GM23248 (cell line): ENCODE measurements around the gene SCGN.

ENCODE experiments used
- EZH2 ChIP-seq: fragments of 200-600 bp; sonication (generic); IDR thresholded peaks from 2 replicates; pipeline ENCODE4 v1.6.1; 2018; ENCODE audit warnings: antibody characterized with exemption, mild to moderate bottlenecking; ENCODE audit not compliant: insufficient read depth, poor library complexity, severe bottlenecking
- EZH2phosphoT487 ChIP-seq: fragments of 200-600 bp; sonication (generic); IDR thresholded peaks from 2 replicates; pipeline ENCODE4 v1.6.1; 2018; ENCODE audit warnings: antibody characterized with exemption, moderate library complexity, mild to moderate bottlenecking, low read depth; ENCODE audit not compliant: insufficient read depth

- TF ChIP-seq EZH2 (no peak), EZH2phosphoT487 (no peak)
Observed at GRCh38 chr6:25620391-25620790, 31.6 kb upstream of the SCGN start.
